ENCODE results near the gene FAAP100. TPM values are rescaled to one million over a fixed set of nuclear protein-coding genes. Genes with fewer than 3 reads are reported as not detected.

FAAP100 gene
- total RNA-seq, 1 donor from 2014 or later = 21.4 TPM

DNA sequence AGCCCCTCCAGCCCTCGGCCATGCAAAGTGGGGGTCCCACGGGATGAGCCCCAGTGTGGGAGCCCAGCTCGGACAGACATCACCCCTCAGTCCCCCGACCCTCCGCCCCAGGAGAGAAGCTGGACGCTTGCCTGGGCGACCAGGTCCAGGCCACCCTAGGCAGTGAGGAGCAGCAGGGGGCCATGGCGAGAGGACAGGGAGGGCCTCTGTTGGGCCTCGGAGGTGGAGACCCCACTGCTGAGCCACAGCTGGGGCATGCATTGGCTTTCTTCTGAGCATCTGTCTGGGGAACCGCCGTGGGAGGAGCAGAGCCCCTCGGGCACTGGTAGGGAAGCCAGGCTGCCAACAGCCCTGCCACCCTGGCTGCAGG, 52.6 kb downstream of the FAAP100 start:
- intact Hi-C loops (cut with DNase I) = no loop called here
- TF ChIP-seq CTCF (IDR thresholded peaks at IDR 0.05) (no peak), POLR2A (IDR thresholded peaks at IDR 0.05) (no peak), POLR2AphosphoS5 (IDR thresholded peaks at IDR 0.05; ENCODE audit: insufficient read depth in 1 of 2, low read depth in 1 of 2) (no peak)

GRCh38 chr17:81498953-81499600, 53.1 kb downstream of the FAAP100 start:
- no peaks in the 10 kb centered on the region for H3K27me3 ChIP-seq

More for the DNA sequence above, 52.6 kb downstream of the FAAP100 start:
- H3K36me3 ChIP-seq = no peaks in the 10 kb centered on the region
- H3K4me1 ChIP-seq = no peaks in the 10 kb centered on the region
- H3K27me3 ChIP-seq = no peaks in the 10 kb centered on the region
- H3K4me3 ChIP-seq = no peak overlapping the region
- no peak overlapping the region for H3K27ac ChIP-seq
- DNase-seq (ENCODE audit: extremely low spot score in 2 of 2) = no peak
- H3K9me3 ChIP-seq = no peaks in the 10 kb centered on the region

DNA sequence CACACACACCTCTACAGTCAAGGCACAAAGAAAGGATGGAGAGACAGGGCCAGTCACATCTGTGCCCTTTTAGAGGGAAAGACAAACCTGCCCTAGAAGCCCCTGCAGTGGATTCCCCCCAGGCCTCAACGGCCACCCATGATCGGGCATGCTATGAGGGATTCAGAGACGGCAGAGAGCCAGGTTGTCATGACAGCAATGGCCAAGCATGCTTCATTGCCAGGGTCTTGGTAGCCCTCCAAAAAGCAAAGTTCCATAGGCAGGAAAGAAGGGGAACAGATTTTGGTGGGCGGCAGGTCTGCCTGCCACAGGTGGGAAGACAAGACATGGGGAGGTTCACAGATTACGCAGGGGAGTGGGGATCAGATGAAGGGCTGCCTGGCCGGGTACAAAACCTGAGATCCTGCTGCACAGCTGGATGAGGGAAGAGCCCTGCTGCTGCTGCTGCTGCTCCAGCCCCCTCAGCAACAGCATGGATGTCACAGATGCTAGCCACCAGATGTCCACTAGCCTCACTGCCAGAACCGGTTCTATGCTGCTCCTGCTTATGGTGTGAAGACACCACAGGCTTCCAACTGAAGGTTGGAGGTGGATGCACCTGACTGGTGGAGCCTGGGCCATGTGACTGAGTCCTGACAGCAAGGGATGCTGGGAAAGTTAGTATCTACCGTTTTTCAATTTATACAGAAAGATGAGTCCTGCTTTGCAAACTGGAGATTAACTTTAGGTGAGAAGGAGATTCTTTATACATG, 57.4 kb downstream of the FAAP100 start:
- TF ChIP-seq POLR2A (IDR thresholded peaks at IDR 0.05) (no peak), CTCF (IDR thresholded peaks at IDR 0.05) (no peak), POLR2AphosphoS5 (IDR thresholded peaks at IDR 0.05; ENCODE audit: insufficient read depth in 1 of 2, low read depth in 1 of 2) (no peak)
- Histone ChIP-seq H3K36me3 (no peaks in the 10 kb centered on the region), H3K4me3 (no peak overlapping the region), H3K27me3 (no peaks in the 10 kb centered on the region), H3K27ac (no peak overlapping the region), H3K9me3 (no peaks in the 10 kb centered on the region), H3K4me1 (no peaks in the 10 kb centered on the region)
- intact Hi-C loops (cut with DNase I) = no loop called here
- DNase-seq (ENCODE audit: extremely low spot score in 2 of 2) = no peak

More at GRCh38 chr17:81498953-81499600, 53.1 kb downstream of the FAAP100 start:
- no peak overlapping the region for H3K27ac ChIP-seq
- no peak overlapping the region for H3K4me3 ChIP-seq
- H3K9me3 ChIP-seq = no peaks in the 10 kb centered on the region
- no peak for DNase-seq (ENCODE audit: extremely low spot score in 2 of 2)
- intact Hi-C loops (cut with DNase I) = no loop called here
- H3K4me1 ChIP-seq = no peaks in the 10 kb centered on the region
- TF ChIP-seq POLR2AphosphoS5 (IDR thresholded peaks at IDR 0.05; ENCODE audit: insufficient read depth in 1 of 2, low read depth in 1 of 2) (no peak), CTCF (IDR thresholded peaks at IDR 0.05) (no peak), POLR2A (IDR thresholded peaks at IDR 0.05) (no peak)
- H3K36me3 ChIP-seq = no peaks in the 10 kb centered on the region

DNA sequence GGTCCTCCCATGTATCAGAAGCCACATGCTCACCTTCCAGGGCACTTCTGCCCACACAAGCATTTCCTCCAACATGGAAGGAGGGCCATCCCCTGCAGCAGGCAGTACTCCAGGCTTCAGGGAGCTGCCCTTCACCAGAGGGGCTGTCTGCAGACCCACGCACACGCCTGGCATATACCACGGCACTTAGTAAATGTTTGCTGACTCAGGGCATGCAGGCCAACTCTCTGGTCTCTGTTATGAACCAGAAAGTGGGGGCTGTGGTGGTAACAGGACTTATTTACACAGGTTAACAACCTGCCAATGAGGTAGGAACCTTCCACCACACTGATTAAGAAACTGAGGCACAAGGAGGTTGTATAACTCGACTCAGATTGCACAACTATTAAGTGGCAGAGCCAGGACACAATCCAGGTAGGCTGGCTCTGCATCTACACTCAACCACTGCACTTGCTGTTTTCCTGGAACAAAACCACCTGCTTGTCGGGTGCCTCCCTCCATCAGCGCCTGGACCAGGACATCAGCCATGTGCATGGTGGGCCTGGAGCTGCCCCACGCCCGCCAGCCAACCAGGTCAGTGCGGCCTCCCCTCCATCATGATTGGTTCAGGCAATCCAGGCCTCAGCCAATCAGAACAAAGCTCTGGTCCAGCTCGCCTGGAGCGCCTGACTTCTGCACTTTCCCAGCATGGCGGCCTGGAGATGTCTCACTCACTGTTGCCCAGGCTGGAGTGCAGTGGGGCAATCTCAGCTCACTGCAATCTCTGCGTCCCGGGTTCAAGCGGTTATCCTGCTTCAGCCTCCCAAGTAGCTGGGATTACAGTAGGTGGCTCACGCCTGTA, 58.7 kb downstream of the FAAP100 start:
- Histone ChIP-seq H3K27ac (no peak overlapping the region), H3K27me3 (no peaks in the 10 kb centered on the region)

More for the DNA sequence above, 58.7 kb downstream of the FAAP100 start:
- H3K36me3 ChIP-seq = no peaks in the 10 kb centered on the region
- TF ChIP-seq CTCF (IDR thresholded peaks at IDR 0.05) = no peak
- no peak for TF ChIP-seq POLR2A (IDR thresholded peaks at IDR 0.05)
- no peak for TF ChIP-seq POLR2AphosphoS5 (IDR thresholded peaks at IDR 0.05; ENCODE audit: insufficient read depth in 1 of 2, low read depth in 1 of 2)
- no peak for DNase-seq (ENCODE audit: extremely low spot score in 2 of 2)
- H3K9me3 ChIP-seq = no peaks in the 10 kb centered on the region
- intact Hi-C loops (cut with DNase I) = no loop called here
- H3K4me3 ChIP-seq = no peak overlapping the region
- peaks cover 3% of the 10 kb centered on the region for H3K4me1 ChIP-seq

Measured in vagina (tissue), 2 donors.